GM12878 (cell line): Measurements from ENCODE around the gene CTNNA2. TPM values are rescaled to one million over a fixed set of nuclear protein-coding genes. Genes with fewer than 3 reads are reported as not detected.

Source experiments
- ATAC-seq: fragments of 200-7000 bp; cut with Tn5 transposase; 3 replicates; pipeline ENCODE4 v1.9.1; 2020; ENCODE audit warnings: mild to moderate bottlenecking, moderate library complexity
- BruUV-seq: library from RNA; stranded (reverse); fragments of 400-500 nt; replicated peaks from 2 replicates; lab custom pipeline; 2021; lab: Mats Ljungman, UMichigan
- CTCF ChIA-PET: fragments of 300-600 bp; sonication (Branson Sonifier 250); formaldehyde crosslinking; extraction: SDS; loops from one replicate; lab custom pipeline; 2021; ENCODE audit warnings: inconsistent platforms; lab: Yijun Ruan, JAX
- POLR2A ChIA-PET: fragments of 350-600 bp; formaldehyde crosslinking; extraction: SDS; loops from one replicate; lab custom pipeline; 2021; ENCODE audit warnings: inconsistent platforms; lab: Charles Lee
- RAD21 ChIA-PET: fragments of 300-600 bp; sonication (Branson Sonifier 250); formaldehyde crosslinking; loops from one replicate; lab custom pipeline; 2023; ENCODE audit warnings: antibody characterized with exemption; ENCODE audit not compliant: unreplicated experiment; lab: Charles Lee
- SMC1A ChIA-PET: fragments of 300-600 bp; sonication (Branson Sonifier 250); formaldehyde crosslinking; loops from one replicate; lab custom pipeline; 2023; ENCODE audit not compliant: unreplicated experiment, uncharacterized antibody; lab: Charles Lee
- DNase-seq: peaks from one replicate; pipeline ENCODE4 v3.0.0-alpha.2; 2011; ENCODE audit warnings: low read depth, low spot score
- FAIRE-seq: peaks from 3 replicates; lab custom pipeline; 2011; peaks lifted over from hg19 to GRCh38; lab: Jason Lieb, UNC
- H2AFZ ChIP-seq: 2 replicates; pipeline ENCODE4 v1.6.0; 2011; ENCODE audit warnings: low read depth, low read length, control low read depth; ENCODE audit not compliant: control insufficient read depth
- H3K27ac ChIP-seq: 2 replicates; pipeline ENCODE4 v1.5.1; 2011; ENCODE audit warnings: control low read depth; ENCODE audit not compliant: control insufficient read depth, insufficient read depth
- H3K27me3 ChIP-seq, 2 experiments: replicated peaks in 1 of 2; 2 replicates each; pipeline versions ENCODE4 v1.6.0 to v1.6.1; 2011; ENCODE audit warnings: low read length in 1 of 2; ENCODE audit not compliant: control insufficient read depth in 2 of 2, insufficient read depth in 2 of 2
- H3K36me3 ChIP-seq, 2 experiments: 2 replicates each; pipeline ENCODE4 v1.5.1; 2011; ENCODE audit warnings: low read length in 1 of 2; ENCODE audit not compliant: control insufficient read depth in 2 of 2, insufficient read depth in 2 of 2
- H3K4me1 ChIP-seq: 2 replicates; pipeline ENCODE4 v1.6.1; 2011; ENCODE audit warnings: mild to moderate bottlenecking, low read length, moderate library complexity, mixed read lengths; ENCODE audit not compliant: control insufficient read depth, insufficient read depth
- H3K4me2 ChIP-seq: 2 replicates; pipeline ENCODE4 v1.6.0; 2011; ENCODE audit warnings: control low read depth; ENCODE audit not compliant: control insufficient read depth, insufficient read depth
- H3K4me3 ChIP-seq: fragments of 200-600 bp; sonication (generic); 2 replicates; pipeline ENCODE4 v1.5.1; 2016
- H3K79me2 ChIP-seq: 2 replicates; pipeline ENCODE4 v1.6.0; 2011; ENCODE audit warnings: low read length; ENCODE audit not compliant: control insufficient read depth, insufficient read depth
- H3K9ac ChIP-seq: 2 replicates; pipeline ENCODE4 v1.8.0; 2011; ENCODE audit warnings: low read length, control low read depth, mixed read lengths; ENCODE audit not compliant: control insufficient read depth, insufficient read depth
- H3K9me3 ChIP-seq: replicated peaks from 3 replicates; pipeline ENCODE4 v1.5.1; 2011; ENCODE audit warnings: mild to moderate bottlenecking, low read length; ENCODE audit not compliant: control insufficient read depth, insufficient read depth
- H4K20me1 ChIP-seq: 2 replicates; pipeline ENCODE4 v1.6.0; 2011; ENCODE audit not compliant: control insufficient read depth, insufficient read depth
- GABPA ChIP-seq: IDR thresholded peaks from 2 replicates; pipeline ENCODE4 v1.6.1; 2014; ENCODE audit warnings: antibody characterized with exemption, low read depth, mild to moderate bottlenecking, inconsistent platforms
- IKZF2 ChIP-seq, 2 experiments: fragments of 450-650 bp; IDR thresholded peaks; 2 replicates each; pipeline ENCODE4 v1.6.1; 2017; ENCODE audit warnings: mild to moderate bottlenecking in 2 of 2, moderate library complexity in 2 of 2
- JUND ChIP-seq: IDR thresholded peaks from 2 replicates; pipeline ENCODE4 v1.6.1; 2012; ENCODE audit warnings: low read depth, mild to moderate bottlenecking, low read length, improper control_type of control experiment, moderate library complexity
- KDM1A ChIP-seq: fragments of 200-600 bp; sonication (generic); IDR thresholded peaks from 2 replicates; pipeline ENCODE4 v1.6.1; 2016; ENCODE audit warnings: borderline replicate concordance
- MTA3 ChIP-seq: IDR thresholded peaks from 2 replicates; pipeline ENCODE4 v1.6.1; 2012; ENCODE audit warnings: low read length, inconsistent platforms, borderline replicate concordance
- NFIC ChIP-seq: IDR thresholded peaks from 2 replicates; pipeline ENCODE4 v1.6.1; 2012; ENCODE audit warnings: low read depth, mild to moderate bottlenecking, inconsistent platforms, low read length, moderate library complexity
- NR2C1 ChIP-seq: fragments of 450-650 bp; IDR thresholded peaks from 2 replicates; pipeline ENCODE4 v1.6.1; 2017; ENCODE audit warnings: antibody characterized with exemption, mild to moderate bottlenecking, moderate library complexity
- SIX5 ChIP-seq: IDR thresholded peaks from 2 replicates; pipeline ENCODE4 v1.6.1; 2011; ENCODE audit warnings: mild to moderate bottlenecking, low read depth, low read length, moderate library complexity; ENCODE audit not compliant: severe bottlenecking
- SPI1 ChIP-seq: IDR thresholded peaks from 2 replicates; pipeline ENCODE4 v1.6.1; 2011; ENCODE audit warnings: low read depth, mild to moderate bottlenecking, low read length, moderate library complexity, borderline replicate concordance; ENCODE audit not compliant: insufficient read depth
- SREBF1 ChIP-seq: IDR thresholded peaks from 2 replicates; pipeline ENCODE4 v1.6.1; 2012; ENCODE audit warnings: mild to moderate bottlenecking, low read length
- STAT3 ChIP-seq: IDR thresholded peaks from 2 replicates; pipeline ENCODE4 v1.6.1; 2011; ENCODE audit warnings: low read depth, low read length, improper control_type of control experiment
- WGBS: methylation state at CpG from one replicate; pipeline ENCODE4 v1.1.6; 2016; ENCODE audit warnings: low lambda C conversion rate; ENCODE audit not compliant: insufficient replicate concordance, insufficient coverage; ENCODE audit errors: missing lambda C conversion rate; 5-methylcytosine and 5-hydroxymethylcytosine counted together
- in situ Hi-C: fragments of 300-500 bp; cut with MboI; formaldehyde crosslinking; loops from 9 replicates; pipeline ENCODE4 v1.14.3; 2018; ENCODE audit warnings: mixed read lengths
- intact Hi-C: fragments of 100-400 bp; cut with micrococcal nuclease; formaldehyde crosslinking; loops from one replicate; pipeline ENCODE4 v1.14.2; 2022; ENCODE audit not compliant: unreplicated experiment
- polyA plus RNA-seq, 11 experiments: library from polyadenylated mRNA; depleted of rRNA in 4 of 11; unstranded in 6 of 11; stranded (reverse) in 5 of 11; fragments of >200 nt; fragmentation: Nextera tagmentation in 4 of 11; fragmentation: Illumina TruSeq in 1 of 11; extraction: Ambion mirVana in 4 of 11; extraction: Trizol in 1 of 11; gene quantifications; 1 replicate in 1 of 11; 2 replicates in 10 of 11; pipeline versions ENCODE4 v1.2.1 to v1.2.3, GENCODE V29; 2011 to 2016; ENCODE audit warnings: inconsistent platforms in 2 of 11, missing spikeins in 2 of 11, low read depth in 1 of 11
- total RNA-seq, 4 experiments: library from RNA; depleted of rRNA in 3 of 4; stranded (reverse); fragments of >200 nt in 3 of 4; fragmentation: Illumina TruSeq in 1 of 4; extraction: Trizol in 1 of 4; gene quantifications; 2 replicates each; pipeline versions ENCODE4 v1.2.1 to v1.2.3, GENCODE V29; 2013 to 2021
- TF ChIP-seq, protein P1 (sequence below): fragments of 150-350 bp; IDR thresholded peaks from 2 replicates; pipeline ENCODE4 v1.6.1; 2016; ENCODE audit warnings: low read depth, low read length
- TF ChIP-seq, protein P2 (sequence below): fragments of 450-650 bp; IDR thresholded peaks from 2 replicates; pipeline ENCODE4 v1.6.1; 2017; ENCODE audit warnings: mild to moderate bottlenecking, moderate library complexity
- TF ChIP-seq, protein P3 (sequence below), 3 experiments: IDR thresholded peaks in 2 of 3; conservative IDR thresholded peaks in 1 of 3; 2 replicates each; pipeline ENCODE4 v1.5.1; 2011; ENCODE audit warnings: low read depth in 3 of 3, low read length in 3 of 3, mild to moderate bottlenecking in 3 of 3, control low read depth in 2 of 3, moderate library complexity in 2 of 3, inconsistent platforms in 1 of 3, mixed read lengths in 1 of 3; ENCODE audit not compliant: control insufficient read depth in 2 of 3, insufficient read depth in 1 of 3; ENCODE audit errors: extremely low read depth in 1 of 3

Gene CTNNA2
- total and polyA plus RNA-seq, 10 of the 15 experiments (the other 5 are each of a cell fraction or from before 2014, with no cell fraction given), result 2.4 to 36.2 (median 6.6) TPM

DNA sequence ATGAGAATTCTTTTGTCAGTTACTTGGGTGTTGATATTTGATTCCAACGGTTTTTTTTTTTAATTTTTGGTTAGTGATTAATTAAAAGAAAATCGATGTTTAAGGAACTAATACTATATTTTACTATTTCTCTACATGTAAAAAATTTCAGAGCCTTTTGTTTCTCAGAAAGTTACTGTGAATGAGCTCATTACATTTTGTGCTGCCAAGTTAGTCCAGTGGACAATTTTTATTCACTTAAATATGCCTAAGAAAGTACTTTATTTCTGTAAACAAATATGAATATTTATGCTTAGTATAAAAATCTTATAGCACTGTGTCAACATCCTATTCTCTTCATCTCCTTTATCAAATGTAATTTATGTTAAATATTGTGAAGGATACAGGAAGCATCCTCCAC lies 309.3 kb downstream of the CTNNA2 start:
- RAD21 ChIA-PET, result no interaction called here
- SMC1A ChIA-PET, result interaction anchor here (0.6 kb wide), 1 partner anchor 1356 kb away, joined by 3 read pairs; no protein-coding TSS in a partner anchor
- in situ Hi-C loops, result no loop called here
- Histone ChIP-seq H3K79me2 (no peaks in the 10 kb centered on the region), H3K9me3 (no peaks in the 10 kb centered on the region), H3K27me3 (no peaks in the 10 kb centered on the region), H3K36me3 (no peaks in the 10 kb centered on the region), H3K27ac (no peak overlapping the region), H2AFZ (no peak overlapping the region), H4K20me1 (no peaks in the 10 kb centered on the region), H3K4me1 (no peaks in the 10 kb centered on the region), H3K4me3 (no peak overlapping the region), H3K4me2 (no peak overlapping the region), H3K9ac (no peak overlapping the region)
- CTCF ChIA-PET, result interaction anchor here (1.3 kb wide), 1 partner anchor 10 kb away, joined by 3 read pairs; no protein-coding TSS in a partner anchor
- ATAC-seq, result no peak
- no peak for DNase-seq
- intact Hi-C loops, result no loop called here
- FAIRE-seq, result no peak
- BruUV-seq, result no TSS peak
- POLR2A ChIA-PET, result no interaction called here
- 0% methylated on average over 2 of the region's 2 CpGs for WGBS
- no peak for TF ChIP-seq JUND
- no peak for TF ChIP-seq SPI1
- no peak for TF ChIP-seq SREBF1
- TF ChIP-seq GABPA, result no peak
- TF ChIP-seq, protein P1, sequence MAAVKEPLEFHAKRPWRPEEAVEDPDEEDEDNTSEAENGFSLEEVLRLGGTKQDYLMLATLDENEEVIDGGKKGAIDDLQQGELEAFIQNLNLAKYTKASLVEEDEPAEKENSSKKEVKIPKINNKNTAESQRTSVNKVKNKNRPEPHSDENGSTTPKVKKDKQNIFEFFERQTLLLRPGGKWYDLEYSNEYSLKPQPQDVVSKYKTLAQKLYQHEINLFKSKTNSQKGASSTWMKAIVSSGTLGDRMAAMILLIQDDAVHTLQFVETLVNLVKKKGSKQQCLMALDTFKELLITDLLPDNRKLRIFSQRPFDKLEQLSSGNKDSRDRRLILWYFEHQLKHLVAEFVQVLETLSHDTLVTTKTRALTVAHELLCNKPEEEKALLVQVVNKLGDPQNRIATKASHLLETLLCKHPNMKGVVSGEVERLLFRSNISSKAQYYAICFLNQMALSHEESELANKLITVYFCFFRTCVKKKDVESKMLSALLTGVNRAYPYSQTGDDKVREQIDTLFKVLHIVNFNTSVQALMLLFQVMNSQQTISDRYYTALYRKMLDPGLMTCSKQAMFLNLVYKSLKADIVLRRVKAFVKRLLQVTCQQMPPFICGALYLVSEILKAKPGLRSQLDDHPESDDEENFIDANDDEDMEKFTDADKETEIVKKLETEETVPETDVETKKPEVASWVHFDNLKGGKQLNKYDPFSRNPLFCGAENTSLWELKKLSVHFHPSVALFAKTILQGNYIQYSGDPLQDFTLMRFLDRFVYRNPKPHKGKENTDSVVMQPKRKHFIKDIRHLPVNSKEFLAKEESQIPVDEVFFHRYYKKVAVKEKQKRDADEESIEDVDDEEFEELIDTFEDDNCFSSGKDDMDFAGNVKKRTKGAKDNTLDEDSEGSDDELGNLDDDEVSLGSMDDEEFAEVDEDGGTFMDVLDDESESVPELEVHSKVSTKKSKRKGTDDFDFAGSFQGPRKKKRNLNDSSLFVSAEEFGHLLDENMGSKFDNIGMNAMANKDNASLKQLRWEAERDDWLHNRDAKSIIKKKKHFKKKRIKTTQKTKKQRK, result no peak
- TF ChIP-seq, protein P2, sequence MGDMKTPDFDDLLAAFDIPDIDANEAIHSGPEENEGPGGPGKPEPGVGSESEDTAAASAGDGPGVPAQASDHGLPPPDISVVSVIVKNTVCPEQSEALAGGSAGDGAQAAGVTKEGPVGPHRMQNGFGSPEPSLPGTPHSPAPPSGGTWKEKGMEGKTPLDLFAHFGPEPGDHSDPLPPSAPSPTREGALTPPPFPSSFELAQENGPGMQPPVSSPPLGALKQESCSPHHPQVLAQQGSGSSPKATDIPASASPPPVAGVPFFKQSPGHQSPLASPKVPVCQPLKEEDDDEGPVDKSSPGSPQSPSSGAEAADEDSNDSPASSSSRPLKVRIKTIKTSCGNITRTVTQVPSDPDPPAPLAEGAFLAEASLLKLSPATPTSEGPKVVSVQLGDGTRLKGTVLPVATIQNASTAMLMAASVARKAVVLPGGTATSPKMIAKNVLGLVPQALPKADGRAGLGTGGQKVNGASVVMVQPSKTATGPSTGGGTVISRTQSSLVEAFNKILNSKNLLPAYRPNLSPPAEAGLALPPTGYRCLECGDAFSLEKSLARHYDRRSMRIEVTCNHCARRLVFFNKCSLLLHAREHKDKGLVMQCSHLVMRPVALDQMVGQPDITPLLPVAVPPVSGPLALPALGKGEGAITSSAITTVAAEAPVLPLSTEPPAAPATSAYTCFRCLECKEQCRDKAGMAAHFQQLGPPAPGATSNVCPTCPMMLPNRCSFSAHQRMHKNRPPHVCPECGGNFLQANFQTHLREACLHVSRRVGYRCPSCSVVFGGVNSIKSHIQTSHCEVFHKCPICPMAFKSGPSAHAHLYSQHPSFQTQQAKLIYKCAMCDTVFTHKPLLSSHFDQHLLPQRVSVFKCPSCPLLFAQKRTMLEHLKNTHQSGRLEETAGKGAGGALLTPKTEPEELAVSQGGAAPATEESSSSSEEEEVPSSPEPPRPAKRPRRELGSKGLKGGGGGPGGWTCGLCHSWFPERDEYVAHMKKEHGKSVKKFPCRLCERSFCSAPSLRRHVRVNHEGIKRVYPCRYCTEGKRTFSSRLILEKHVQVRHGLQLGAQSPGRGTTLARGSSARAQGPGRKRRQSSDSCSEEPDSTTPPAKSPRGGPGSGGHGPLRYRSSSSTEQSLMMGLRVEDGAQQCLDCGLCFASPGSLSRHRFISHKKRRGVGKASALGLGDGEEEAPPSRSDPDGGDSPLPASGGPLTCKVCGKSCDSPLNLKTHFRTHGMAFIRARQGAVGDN, result no peak
- no peak for TF ChIP-seq SIX5
- no peak for TF ChIP-seq NR2C1
- TF ChIP-seq IKZF2 (IDR thresholded peaks at IDR 0.05), result no peak
- TF ChIP-seq KDM1A, result no peak
- no peak for TF ChIP-seq STAT3
- no peak for TF ChIP-seq MTA3
- TF ChIP-seq, protein P3, sequence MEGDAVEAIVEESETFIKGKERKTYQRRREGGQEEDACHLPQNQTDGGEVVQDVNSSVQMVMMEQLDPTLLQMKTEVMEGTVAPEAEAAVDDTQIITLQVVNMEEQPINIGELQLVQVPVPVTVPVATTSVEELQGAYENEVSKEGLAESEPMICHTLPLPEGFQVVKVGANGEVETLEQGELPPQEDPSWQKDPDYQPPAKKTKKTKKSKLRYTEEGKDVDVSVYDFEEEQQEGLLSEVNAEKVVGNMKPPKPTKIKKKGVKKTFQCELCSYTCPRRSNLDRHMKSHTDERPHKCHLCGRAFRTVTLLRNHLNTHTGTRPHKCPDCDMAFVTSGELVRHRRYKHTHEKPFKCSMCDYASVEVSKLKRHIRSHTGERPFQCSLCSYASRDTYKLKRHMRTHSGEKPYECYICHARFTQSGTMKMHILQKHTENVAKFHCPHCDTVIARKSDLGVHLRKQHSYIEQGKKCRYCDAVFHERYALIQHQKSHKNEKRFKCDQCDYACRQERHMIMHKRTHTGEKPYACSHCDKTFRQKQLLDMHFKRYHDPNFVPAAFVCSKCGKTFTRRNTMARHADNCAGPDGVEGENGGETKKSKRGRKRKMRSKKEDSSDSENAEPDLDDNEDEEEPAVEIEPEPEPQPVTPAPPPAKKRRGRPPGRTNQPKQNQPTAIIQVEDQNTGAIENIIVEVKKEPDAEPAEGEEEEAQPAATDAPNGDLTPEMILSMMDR (IDR thresholded peaks at IDR 0.05 in 2 of 3, conservative IDR thresholded peaks at IDR 0.05 in 1 of 3; ENCODE audit: control insufficient read depth in 2 of 3, extremely low read depth in 1 of 3, insufficient read depth in 1 of 3, low read depth in 3 of 3, low read length in 3 of 3), result no peak
- no peak for TF ChIP-seq NFIC
